GM13977 (cell line): ENCODE data around the gene EHD4.
A peak's percentile ranks its signal among the peaks of the same experiment; 100 is the strongest.

Source experiments
- DNase-seq: peaks from one replicate; pipeline ENCODE4 v3.0.0; 2012; ENCODE audit warnings: low spot score
- in situ Hi-C: fragments of 300-500 bp; cut with MboI; formaldehyde crosslinking; loops from one replicate; pipeline ENCODE4 v1.12.0; 2022; ENCODE audit warnings: low sequenced_read_pairs, low pct_unique_long_range_greater_than_20kb, mixed read lengths, inconsistent platforms; ENCODE audit not compliant: unreplicated experiment
- TF ChIP-seq, protein P1 (sequence below): IDR thresholded peaks from 2 replicates; pipeline ENCODE4 v1.5.1; 2012; ENCODE audit warnings: mild to moderate bottlenecking, control low read depth; ENCODE audit not compliant: insufficient read depth; ENCODE audit errors: extremely low read depth, missing control alignments

The EHD4 gene

DNA sequence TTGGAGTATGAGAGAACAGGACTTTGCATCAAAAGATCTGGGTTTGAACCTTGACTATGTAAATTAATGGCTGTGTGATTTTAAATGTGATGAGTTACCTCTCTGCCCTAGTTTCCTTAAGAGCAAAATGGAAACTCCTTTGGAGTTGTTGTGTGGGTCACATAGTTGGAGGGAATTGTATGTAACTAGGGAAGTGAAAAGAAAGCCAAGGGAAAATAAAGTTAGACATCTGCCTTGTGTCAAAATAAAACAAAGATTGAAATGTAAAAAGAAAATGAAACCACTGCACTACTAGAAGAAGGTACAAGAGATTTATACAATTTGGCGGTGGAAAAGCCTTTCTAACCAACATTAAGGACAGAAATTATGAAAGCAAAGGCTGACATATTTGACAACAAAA is 1.7 kb upstream of the EHD4 start:
- in situ Hi-C loops: no loop called here
- no peak for DNase-seq
- TF ChIP-seq, protein P1, sequence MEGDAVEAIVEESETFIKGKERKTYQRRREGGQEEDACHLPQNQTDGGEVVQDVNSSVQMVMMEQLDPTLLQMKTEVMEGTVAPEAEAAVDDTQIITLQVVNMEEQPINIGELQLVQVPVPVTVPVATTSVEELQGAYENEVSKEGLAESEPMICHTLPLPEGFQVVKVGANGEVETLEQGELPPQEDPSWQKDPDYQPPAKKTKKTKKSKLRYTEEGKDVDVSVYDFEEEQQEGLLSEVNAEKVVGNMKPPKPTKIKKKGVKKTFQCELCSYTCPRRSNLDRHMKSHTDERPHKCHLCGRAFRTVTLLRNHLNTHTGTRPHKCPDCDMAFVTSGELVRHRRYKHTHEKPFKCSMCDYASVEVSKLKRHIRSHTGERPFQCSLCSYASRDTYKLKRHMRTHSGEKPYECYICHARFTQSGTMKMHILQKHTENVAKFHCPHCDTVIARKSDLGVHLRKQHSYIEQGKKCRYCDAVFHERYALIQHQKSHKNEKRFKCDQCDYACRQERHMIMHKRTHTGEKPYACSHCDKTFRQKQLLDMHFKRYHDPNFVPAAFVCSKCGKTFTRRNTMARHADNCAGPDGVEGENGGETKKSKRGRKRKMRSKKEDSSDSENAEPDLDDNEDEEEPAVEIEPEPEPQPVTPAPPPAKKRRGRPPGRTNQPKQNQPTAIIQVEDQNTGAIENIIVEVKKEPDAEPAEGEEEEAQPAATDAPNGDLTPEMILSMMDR: no peak

DNA sequence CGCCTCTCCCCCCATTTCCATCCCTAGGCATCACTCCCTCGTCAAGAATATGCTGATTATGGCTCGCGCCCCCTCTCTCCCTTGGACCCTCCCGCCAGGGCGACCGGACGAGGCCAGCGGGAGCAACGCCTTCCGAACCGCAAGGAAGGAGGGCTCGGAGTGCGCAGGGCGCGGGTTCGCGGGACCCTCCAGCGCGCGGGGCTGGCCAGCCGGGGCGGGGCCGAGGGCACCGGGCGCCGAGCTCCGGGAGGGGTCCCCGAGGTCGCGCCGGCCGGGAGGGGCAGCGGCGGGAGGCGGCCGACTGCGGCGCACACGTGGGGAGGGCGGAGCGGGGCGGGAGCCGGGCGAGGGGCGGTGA is 483 bp downstream of the EHD4 start:
- DNase-seq: peak; percentile 57
- TF ChIP-seq, protein P1: no peak
- in situ Hi-C loops: no loop called here

DNA sequence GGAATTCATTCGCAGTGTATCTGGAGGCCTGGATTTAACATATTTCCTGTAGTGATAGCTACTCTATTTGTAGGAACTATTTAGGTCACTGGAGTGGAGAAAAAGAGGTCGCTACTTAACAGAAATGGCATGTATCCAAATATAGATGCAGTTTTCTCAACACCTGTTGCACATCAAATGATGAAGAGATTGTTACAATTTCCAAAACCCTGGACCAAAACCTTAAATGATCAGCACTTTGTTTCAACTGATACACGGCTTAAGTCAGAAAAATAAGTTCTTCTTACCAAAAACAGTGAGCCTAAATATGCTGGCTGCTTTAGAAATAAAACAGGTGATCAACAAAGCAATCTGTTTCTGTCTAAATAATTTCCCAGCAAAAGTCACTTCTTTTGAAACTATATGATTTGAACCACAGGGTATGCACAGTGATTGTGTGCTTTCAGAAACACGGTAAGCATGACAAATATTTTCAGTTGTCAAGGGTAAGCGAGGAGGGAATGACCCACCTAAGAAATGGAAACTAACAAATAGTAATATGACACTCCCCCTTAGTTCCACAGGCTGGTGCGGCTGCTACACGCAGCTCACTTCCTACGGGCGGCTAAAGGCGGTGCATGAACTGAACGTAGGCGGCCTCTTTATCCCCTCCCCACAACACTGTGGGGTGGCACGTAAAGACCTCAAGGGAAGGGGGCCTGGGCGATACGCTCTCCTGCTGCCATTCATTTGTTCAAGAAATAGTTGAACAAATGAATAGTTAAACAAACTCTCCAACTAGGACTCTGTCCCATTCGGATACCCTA is 1.1 kb downstream of the EHD4 start:
- in situ Hi-C loops: no loop called here
- TF ChIP-seq, protein P1: no peak
- peak; percentile 90 for DNase-seq

DNA sequence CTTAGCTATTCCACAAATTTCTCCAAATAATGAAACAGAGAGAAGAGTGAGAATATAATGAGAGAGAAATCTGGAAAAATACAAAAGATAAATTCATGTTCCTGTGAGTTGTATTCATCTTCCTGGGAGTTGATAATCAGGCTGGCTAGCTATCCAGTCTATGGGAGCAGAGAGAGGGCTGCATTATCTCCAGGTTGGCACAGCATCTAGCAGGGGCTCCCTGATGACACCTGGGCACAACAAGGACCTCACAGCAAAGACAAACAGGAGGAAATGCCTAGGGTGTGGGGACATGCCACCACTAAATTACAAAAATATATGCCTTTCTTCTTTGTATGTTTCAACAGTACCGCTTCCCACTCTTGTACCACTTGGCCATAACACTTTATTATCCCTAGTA is 1.9 kb downstream of the EHD4 start:
- DNase-seq: no peak
- in situ Hi-C loops: no loop called here
- TF ChIP-seq, protein P1: no peak

DNA sequence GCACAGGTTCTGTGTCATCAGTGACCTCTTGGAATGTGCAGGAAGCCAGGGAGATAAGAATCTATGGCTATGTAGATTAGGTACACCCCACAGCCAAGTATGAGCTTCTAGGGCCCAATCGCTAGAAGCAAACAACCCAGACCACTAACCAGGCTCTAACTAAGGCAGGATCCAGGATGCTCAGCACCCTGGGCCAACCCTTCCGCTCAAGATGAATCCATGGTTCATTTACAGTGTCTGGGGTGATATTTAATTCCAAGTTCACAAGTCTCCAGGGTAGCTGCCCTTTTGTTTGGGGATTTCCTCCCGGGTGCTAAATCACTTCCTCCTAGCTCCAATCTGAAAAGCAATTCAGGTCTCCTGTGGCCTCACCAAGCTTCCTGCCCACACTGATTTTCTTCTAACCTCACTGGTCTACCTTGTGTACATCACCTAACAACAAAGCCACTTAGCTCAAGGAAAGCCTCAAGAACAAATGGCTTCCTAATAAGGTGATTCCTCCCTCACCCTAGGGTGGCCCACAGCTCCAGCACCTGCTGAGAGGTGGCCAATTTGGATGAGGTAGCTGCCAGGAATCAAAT is 2.4 kb downstream of the EHD4 start:
- TF ChIP-seq, protein P1: no peak
- DNase-seq: peak; percentile 61
- in situ Hi-C loops: no loop called here

DNA sequence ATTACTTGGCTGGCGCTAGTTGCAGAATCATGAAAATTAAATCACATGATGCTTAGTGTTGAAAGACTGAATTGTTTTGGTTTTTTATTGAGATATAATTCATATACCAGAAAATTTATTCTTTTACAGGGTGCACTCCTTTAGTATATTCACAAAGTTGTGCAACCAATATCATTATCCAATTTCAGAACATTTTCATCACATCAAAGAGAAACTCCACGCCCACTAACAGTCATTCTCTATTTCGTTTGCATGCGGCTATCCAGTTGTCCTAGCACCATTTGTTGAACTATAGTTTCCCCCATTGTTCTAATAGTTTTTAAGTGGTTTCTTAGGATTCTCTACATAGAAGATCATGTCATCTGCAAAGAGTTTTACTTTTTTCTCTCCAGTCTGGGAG is 3.7 kb downstream of the EHD4 start:
- in situ Hi-C loops: no loop called here
- DNase-seq: no peak
- TF ChIP-seq, protein P1: no peak
